WTC11 (cell line): ENCODE measurements around the gene SLC27A4.

Experiments
- ATF1 ChIP-seq: sonication (generic); formaldehyde crosslinking; IDR thresholded peaks from 2 replicates; pipeline ENCODE4 v1.8.1; 2023; ENCODE audit warnings: mild to moderate bottlenecking, moderate library complexity, missing genetic modification reagents
- CBFB ChIP-seq: sonication (generic); formaldehyde crosslinking; IDR thresholded peaks from 2 replicates; pipeline ENCODE4 v1.8.1; 2022; ENCODE audit warnings: mild to moderate bottlenecking, low read depth, missing genetic modification reagents
- CTCF ChIP-seq: fragments of 200-600 bp; IDR thresholded peaks from 2 replicates; pipeline ENCODE4 v1.8.0; 2022; ENCODE audit warnings: antibody characterized with exemption
- GABPB1 ChIP-seq: sonication (generic); formaldehyde crosslinking; IDR thresholded peaks from 2 replicates; pipeline ENCODE4 v1.8.1; 2023; ENCODE audit warnings: mild to moderate bottlenecking, missing genetic modification reagents
- GRHL2 ChIP-seq: fragments of 250-450 bp; sonication (Bioruptor Pico); IDR thresholded peaks from 2 replicates; pipeline ENCODE4 v1.8.0; 2022; ENCODE audit warnings: mild to moderate bottlenecking, moderate library complexity; ENCODE audit not compliant: insufficient replicate concordance, severe bottlenecking
- JUN ChIP-seq: sonication (generic); formaldehyde crosslinking; IDR thresholded peaks from 2 replicates; pipeline ENCODE4 v1.8.0; 2023; ENCODE audit warnings: mild to moderate bottlenecking, missing genetic modification reagents
- RORB ChIP-seq: fragments of 250-450 bp; sonication (Bioruptor Pico); IDR thresholded peaks from 2 replicates; pipeline ENCODE4 v1.9.0; 2021; ENCODE audit warnings: mild to moderate bottlenecking
- STAT6 ChIP-seq: sonication (generic); formaldehyde crosslinking; conservative IDR thresholded peaks from 2 replicates; pipeline ENCODE4 v1.8.1; 2023; ENCODE audit warnings: mild to moderate bottlenecking, low read depth, missing genetic modification reagents, moderate library complexity
- TEAD4 ChIP-seq: sonication (generic); formaldehyde crosslinking; IDR thresholded peaks from 2 replicates; pipeline ENCODE4 v1.8.0; 2022; ENCODE audit warnings: mild to moderate bottlenecking, missing genetic modification reagents
- ZNF121 ChIP-seq: sonication (generic); formaldehyde crosslinking; IDR thresholded peaks from 2 replicates; pipeline ENCODE4 v1.8.0; 2023; ENCODE audit warnings: missing genetic modification reagents
- TF ChIP-seq, protein P1 (sequence below): sonication (generic); formaldehyde crosslinking; IDR thresholded peaks from 2 replicates; pipeline ENCODE4 v1.8.1; 2022; ENCODE audit warnings: low read depth, mild to moderate bottlenecking, moderate library complexity, missing genetic modification reagents, borderline replicate concordance
- TF ChIP-seq, protein P2 (sequence below): sonication (generic); formaldehyde crosslinking; IDR thresholded peaks from 2 replicates; pipeline ENCODE4 v1.8.1; 2022; ENCODE audit warnings: low read depth, missing genetic modification reagents, borderline replicate concordance
- TF ChIP-seq, protein P3 (sequence below): sonication (generic); formaldehyde crosslinking; IDR thresholded peaks from 2 replicates; pipeline ENCODE4 v1.8.1; 2023; ENCODE audit warnings: mild to moderate bottlenecking, moderate library complexity, missing genetic modification reagents

DNA sequence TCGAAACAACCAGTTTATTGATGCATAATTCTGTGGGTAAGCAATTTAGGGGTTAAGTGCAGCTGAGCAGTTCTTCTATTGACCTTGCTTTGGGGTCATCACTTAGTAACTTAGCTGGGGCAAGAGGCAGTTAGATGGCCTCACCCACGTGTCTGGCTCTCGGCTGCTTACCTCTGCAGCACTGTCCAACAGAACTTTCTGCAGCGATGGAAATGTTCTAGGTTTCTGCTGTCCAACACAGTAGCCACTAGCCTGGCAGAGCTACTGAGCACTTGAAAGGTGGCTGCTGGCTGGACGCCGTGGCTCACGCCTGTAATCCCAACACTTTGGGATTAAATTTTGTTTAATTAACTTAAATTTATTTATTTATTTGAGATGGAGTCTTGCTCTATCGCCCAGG lies 17.8 kb downstream of the SLC27A4 start:
- TF ChIP-seq, protein P1, sequence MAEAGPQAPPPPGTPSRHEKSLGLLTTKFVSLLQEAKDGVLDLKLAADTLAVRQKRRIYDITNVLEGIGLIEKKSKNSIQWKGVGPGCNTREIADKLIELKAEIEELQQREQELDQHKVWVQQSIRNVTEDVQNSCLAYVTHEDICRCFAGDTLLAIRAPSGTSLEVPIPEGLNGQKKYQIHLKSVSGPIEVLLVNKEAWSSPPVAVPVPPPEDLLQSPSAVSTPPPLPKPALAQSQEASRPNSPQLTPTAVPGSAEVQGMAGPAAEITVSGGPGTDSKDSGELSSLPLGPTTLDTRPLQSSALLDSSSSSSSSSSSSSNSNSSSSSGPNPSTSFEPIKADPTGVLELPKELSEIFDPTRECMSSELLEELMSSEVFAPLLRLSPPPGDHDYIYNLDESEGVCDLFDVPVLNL (CRISPR knock-in tag), result no peak
- TF ChIP-seq CTCF (no peak), GABPB1 (CRISPR knock-in tag) (no peak), RORB (CRISPR knock-in tag) (no peak), CBFB (CRISPR knock-in tag) (no peak), TEAD4 (CRISPR knock-in tag) (no peak), GRHL2 (CRISPR knock-in tag) (no peak), STAT6 (CRISPR knock-in tag) (no peak), ATF1 (no peak), ZNF121 (CRISPR knock-in tag) (no peak), JUN (CRISPR knock-in tag) (no peak)
- TF ChIP-seq, protein P2, sequence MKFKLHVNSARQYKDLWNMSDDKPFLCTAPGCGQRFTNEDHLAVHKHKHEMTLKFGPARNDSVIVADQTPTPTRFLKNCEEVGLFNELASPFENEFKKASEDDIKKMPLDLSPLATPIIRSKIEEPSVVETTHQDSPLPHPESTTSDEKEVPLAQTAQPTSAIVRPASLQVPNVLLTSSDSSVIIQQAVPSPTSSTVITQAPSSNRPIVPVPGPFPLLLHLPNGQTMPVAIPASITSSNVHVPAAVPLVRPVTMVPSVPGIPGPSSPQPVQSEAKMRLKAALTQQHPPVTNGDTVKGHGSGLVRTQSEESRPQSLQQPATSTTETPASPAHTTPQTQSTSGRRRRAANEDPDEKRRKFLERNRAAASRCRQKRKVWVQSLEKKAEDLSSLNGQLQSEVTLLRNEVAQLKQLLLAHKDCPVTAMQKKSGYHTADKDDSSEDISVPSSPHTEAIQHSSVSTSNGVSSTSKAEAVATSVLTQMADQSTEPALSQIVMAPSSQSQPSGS, result no peak
- TF ChIP-seq, protein P3, sequence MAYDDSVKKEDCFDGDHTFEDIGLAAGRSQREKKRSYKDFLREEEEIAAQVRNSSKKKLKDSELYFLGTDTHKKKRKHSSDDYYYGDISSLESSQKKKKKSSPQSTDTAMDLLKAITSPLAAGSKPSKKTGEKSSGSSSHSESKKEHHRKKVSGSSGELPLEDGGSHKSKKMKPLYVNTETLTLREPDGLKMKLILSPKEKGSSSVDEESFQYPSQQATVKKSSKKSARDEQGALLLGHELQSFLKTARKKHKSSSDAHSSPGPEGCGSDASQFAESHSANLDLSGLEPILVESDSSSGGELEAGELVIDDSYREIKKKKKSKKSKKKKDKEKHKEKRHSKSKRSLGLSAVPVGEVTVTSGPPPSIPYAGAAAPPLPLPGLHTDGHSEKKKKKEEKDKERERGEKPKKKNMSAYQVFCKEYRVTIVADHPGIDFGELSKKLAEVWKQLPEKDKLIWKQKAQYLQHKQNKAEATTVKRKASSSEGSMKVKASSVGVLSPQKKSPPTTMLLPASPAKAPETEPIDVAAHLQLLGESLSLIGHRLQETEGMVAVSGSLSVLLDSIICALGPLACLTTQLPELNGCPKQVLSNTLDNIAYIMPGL (CRISPR knock-in tag), result no peak
